Liver (tissue), 9 donors: ENCODE data around the gene BCAT1. TPM values are rescaled to one million over a fixed set of nuclear protein-coding genes. Genes with fewer than 3 reads are reported as not detected.
"Not testable (repeated sequence)": the region's sequence is repeated elsewhere in the genome, so short reads cannot be mapped to it uniquely, and the experiment has no call there.

ENCODE experiments used
- DNase-seq: peaks from one replicate; pipeline ENCODE4 v3.0.0-alpha.2; 2017; ENCODE audit warnings: low spot score
- H3K27ac ChIP-seq, 2 donors: one replicate each; pipeline ENCODE4 v1.7.0; 2013; ENCODE audit warnings: inconsistent platforms in 2 of 2, low read length in 2 of 2, control low read depth in 1 of 2, low read depth in 1 of 2, mild to moderate bottlenecking in 1 of 2
- H3K27me3 ChIP-seq, 4 donors: one replicate each; pipeline versions ENCODE4 v1.6.1 to v1.7.0; 2013; ENCODE audit warnings: low read length in 3 of 4, inconsistent platforms in 1 of 4, mild to moderate bottlenecking in 1 of 4, moderate library complexity in 1 of 4; ENCODE audit not compliant: control insufficient read depth in 4 of 4, insufficient read depth in 4 of 4
- H3K36me3 ChIP-seq, 4 donors: one replicate each; pipeline versions ENCODE4 v1.6.1 to v1.7.0; 2013; ENCODE audit warnings: low read length in 3 of 4, mild to moderate bottlenecking in 3 of 4, low read depth in 1 of 4, moderate library complexity in 1 of 4; ENCODE audit not compliant: control insufficient read depth in 4 of 4, insufficient read depth in 3 of 4
- H3K4me1 ChIP-seq, 4 donors: one replicate each; pipeline versions ENCODE4 v1.6.1 to v1.7.0; 2013; ENCODE audit warnings: low read length in 3 of 4, mild to moderate bottlenecking in 3 of 4, moderate library complexity in 1 of 4; ENCODE audit not compliant: control insufficient read depth in 4 of 4, insufficient read depth in 4 of 4
- H3K4me3 ChIP-seq, 3 donors: one replicate each; pipeline versions ENCODE4 v1.6.1 to v1.7.0; 2013; ENCODE audit warnings: low read length in 3 of 3, control low read depth in 1 of 3, low read depth in 1 of 3, mild to moderate bottlenecking in 1 of 3
- H3K9ac ChIP-seq, 2 donors: one replicate each; pipeline ENCODE4 v1.7.0; 2013; ENCODE audit warnings: low read length in 2 of 2, mild to moderate bottlenecking in 2 of 2, moderate library complexity in 2 of 2, control low read depth in 1 of 2, low read depth in 1 of 2
- H3K9me3 ChIP-seq, 4 donors: one replicate each; pipeline versions ENCODE4 v1.6.1 to v1.7.0; 2013; ENCODE audit warnings: low read length in 3 of 4; ENCODE audit not compliant: control insufficient read depth in 4 of 4
- CTCF ChIP-seq: fragments of 150-350 bp; IDR thresholded peaks from 2 replicates; pipeline ENCODE4 v1.5.1; 2017; ENCODE audit warnings: improper control_type of control experiment, low read depth, low read length; ENCODE audit not compliant: missing input control
- EGR1 ChIP-seq, 2 donors: IDR thresholded peaks; 2 replicates each; pipeline ENCODE4 v1.6.1; 2016 to 2018; ENCODE audit warnings: antibody characterized with exemption in 2 of 2, low read depth in 2 of 2
- FOXA1 ChIP-seq: IDR thresholded peaks from 2 replicates; pipeline ENCODE4 v1.6.1; 2016; ENCODE audit warnings: antibody characterized with exemption
- FOXA2 ChIP-seq: IDR thresholded peaks from 2 replicates; pipeline ENCODE4 v1.6.1; 2016; ENCODE audit warnings: antibody characterized with exemption
- GABPA ChIP-seq, 2 donors: IDR thresholded peaks in 1 of 2; conservative IDR thresholded peaks in 1 of 2; 2 replicates each; pipeline ENCODE4 v1.6.1; 2016; ENCODE audit warnings: antibody characterized with exemption in 2 of 2, mild to moderate bottlenecking in 1 of 2, moderate library complexity in 1 of 2
- HNF4A ChIP-seq, 2 donors: conservative IDR thresholded peaks; 2 replicates each; pipeline ENCODE4 v1.6.1; 2016; ENCODE audit warnings: antibody characterized with exemption in 2 of 2, mild to moderate bottlenecking in 2 of 2
- HNF4G ChIP-seq: IDR thresholded peaks from 2 replicates; pipeline ENCODE4 v1.6.1; 2016; ENCODE audit warnings: antibody characterized with exemption
- JUND ChIP-seq, 2 donors: IDR thresholded peaks; 2 replicates each; pipeline ENCODE4 v1.6.1; 2016; ENCODE audit warnings: antibody characterized with exemption in 2 of 2
- NR2F2 ChIP-seq: IDR thresholded peaks from 2 replicates; pipeline ENCODE4 v1.6.1; 2016; ENCODE audit warnings: antibody characterized with exemption
- RAD21 ChIP-seq, 2 donors: IDR thresholded peaks; 2 replicates each; pipeline ENCODE4 v1.6.1; 2016; ENCODE audit warnings: antibody characterized with exemption in 2 of 2, mild to moderate bottlenecking in 2 of 2
- RXRA ChIP-seq, 2 donors: IDR thresholded peaks; 2 replicates each; pipeline ENCODE4 v1.6.1; 2017 to 2018; ENCODE audit warnings: antibody characterized with exemption in 2 of 2, mild to moderate bottlenecking in 1 of 2
- TAF1 ChIP-seq: conservative IDR thresholded peaks from 2 replicates; pipeline ENCODE4 v1.6.1; 2016; ENCODE audit warnings: antibody characterized with exemption, mild to moderate bottlenecking
- YY1 ChIP-seq: IDR thresholded peaks from 2 replicates; pipeline ENCODE4 v1.6.1; 2016; ENCODE audit warnings: antibody characterized with exemption, mild to moderate bottlenecking
- ZBTB33 ChIP-seq: IDR thresholded peaks from 2 replicates; pipeline ENCODE4 v1.6.1; 2016; ENCODE audit warnings: antibody characterized with exemption
- WGBS: extraction: QIAGEN DNeasy Blood & Tissue Kit; methylation state at CpG from one replicate; pipeline ENCODE4 v1.1.7; 2013; 5-methylcytosine and 5-hydroxymethylcytosine counted together
- polyA plus RNA-seq, 2 donors: library from polyadenylated mRNA; stranded (reverse) in 1 of 2; unstranded in 1 of 2; fragments of 200-250 nt in 1 of 2; fragments of >200 nt in 1 of 2; fragmentation: Nextera tagmentation in 1 of 2; extraction: Ambion mirVana in 1 of 2; gene quantifications; one replicate each; pipeline versions ENCODE4 v1.2.1 to v1.2.3, GENCODE V29; 2013 to 2015
- total RNA-seq, 2 donors: library from RNA; depleted of rRNA; stranded (reverse); fragments of >200 nt; gene quantifications; one replicate each; pipeline ENCODE4 v1.2.3, GENCODE V29; 2014
- TF ChIP-seq, protein P1 (sequence below): IDR thresholded peaks from 2 replicates; pipeline ENCODE4 v1.6.1; 2016; ENCODE audit warnings: antibody characterized with exemption
- TF ChIP-seq, protein P2 (sequence below): IDR thresholded peaks from 2 replicates; pipeline ENCODE4 v1.6.1; 2016; ENCODE audit warnings: antibody characterized with exemption
- donor health status: healthy.
- donor health status: healthy.
- donor health status: healthy.
- donor health status: healthy.
- donor health status: healthy.

The BCAT1 gene
- total and polyA plus RNA-seq, 4 donors = 0.14 to 10.0 (median 0.85) TPM

DNA sequence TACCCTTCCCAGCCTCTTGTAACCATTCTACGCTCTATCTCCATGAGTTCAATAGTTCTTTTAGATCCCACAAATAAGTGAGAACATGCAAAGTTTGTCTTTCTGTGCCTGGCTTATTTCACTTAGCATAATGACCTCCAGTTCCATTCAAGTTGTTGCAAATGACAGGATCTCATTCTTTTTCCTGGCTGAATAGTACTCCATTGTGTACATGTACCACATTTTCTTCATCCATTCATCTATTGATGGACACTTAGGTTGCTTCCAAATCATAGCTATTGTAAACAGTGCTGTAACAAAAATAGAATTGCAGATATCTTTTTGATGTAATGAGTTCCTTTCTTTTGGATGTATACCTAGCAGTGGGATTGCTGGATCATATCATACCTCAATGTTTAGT lies 139.6 kb downstream of the BCAT1 start:
- WGBS = 95% methylated on average over 1 of the region's 1 CpG
- H3K4me3 ChIP-seq, H3K9ac ChIP-seq, H3K4me1 ChIP-seq, H3K27me3 ChIP-seq, H3K36me3 ChIP-seq, DNase-seq, H3K9me3 ChIP-seq, H3K27ac ChIP-seq: not testable (repeated sequence)

DNA sequence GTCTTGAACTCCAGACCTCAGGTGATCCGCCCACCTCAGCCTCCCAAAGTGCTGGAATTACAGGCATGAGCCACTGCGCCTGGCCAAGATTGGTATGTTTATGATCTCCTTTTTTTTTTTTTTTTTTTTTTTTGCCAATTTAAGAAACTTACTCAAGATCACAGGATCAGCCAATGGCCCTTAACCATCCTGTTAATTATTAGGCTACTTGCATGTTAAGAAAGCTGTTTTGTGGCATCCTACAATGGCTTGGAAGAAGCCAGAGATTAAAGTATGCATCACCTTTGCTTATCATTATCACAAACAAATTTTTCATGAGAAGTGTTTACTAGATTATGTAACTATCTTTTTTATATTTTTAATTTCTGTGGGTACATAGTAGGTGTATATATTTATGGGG lies 140.2 kb downstream of the BCAT1 start:
- no peak overlapping the region for H3K9ac ChIP-seq
- no peak for DNase-seq
- H3K36me3 ChIP-seq = no peaks in the 10 kb centered on the region
- WGBS = 92% methylated on average over 2 of the region's 2 CpGs
- H3K4me3 ChIP-seq = no peak overlapping the region
- no peaks in the 10 kb centered on the region for H3K9me3 ChIP-seq
- TF ChIP-seq ZBTB33 = no peak
- no peak for TF ChIP-seq HNF4A (conservative IDR thresholded peaks at IDR 0.05)
- no peak for TF ChIP-seq JUND (IDR thresholded peaks at IDR 0.05)
- no peak for TF ChIP-seq GABPA (IDR thresholded peaks at IDR 0.05 in 1 of 2, conservative IDR thresholded peaks at IDR 0.05 in 1 of 2)
- no peak overlapping the region for H3K27ac ChIP-seq
- H3K27me3 ChIP-seq = no peaks in the 10 kb centered on the region
- no peaks in the 10 kb centered on the region for H3K4me1 ChIP-seq

- H3K4me1 ChIP-seq = no peaks in the 10 kb centered on the region
- no peak for DNase-seq
- no peak for TF ChIP-seq NR2F2
- no peak for TF ChIP-seq JUND (IDR thresholded peaks at IDR 0.05)
- no peak for TF ChIP-seq FOXA2
- TF ChIP-seq FOXA1 = no peak
- TF ChIP-seq GABPA (IDR thresholded peaks at IDR 0.05 in 1 of 2, conservative IDR thresholded peaks at IDR 0.05 in 1 of 2) = no peak
- TF ChIP-seq, protein P1, sequence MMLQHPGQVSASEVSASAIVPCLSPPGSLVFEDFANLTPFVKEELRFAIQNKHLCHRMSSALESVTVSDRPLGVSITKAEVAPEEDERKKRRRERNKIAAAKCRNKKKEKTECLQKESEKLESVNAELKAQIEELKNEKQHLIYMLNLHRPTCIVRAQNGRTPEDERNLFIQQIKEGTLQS = no peak
- TF ChIP-seq ZBTB33 = no peak
- TF ChIP-seq HNF4A (conservative IDR thresholded peaks at IDR 0.05) = no peak
- no peak for TF ChIP-seq CTCF
- TF ChIP-seq RAD21 (IDR thresholded peaks at IDR 0.05) = no peak
- no peak for TF ChIP-seq TAF1
- TF ChIP-seq YY1 = no peak
- TF ChIP-seq, protein P2, sequence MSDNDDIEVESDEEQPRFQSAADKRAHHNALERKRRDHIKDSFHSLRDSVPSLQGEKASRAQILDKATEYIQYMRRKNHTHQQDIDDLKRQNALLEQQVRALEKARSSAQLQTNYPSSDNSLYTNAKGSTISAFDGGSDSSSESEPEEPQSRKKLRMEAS = no peak
- no peak for TF ChIP-seq HNF4G
- TF ChIP-seq RXRA (IDR thresholded peaks at IDR 0.05) = no peak
- no peak for TF ChIP-seq EGR1 (IDR thresholded peaks at IDR 0.05; ENCODE audit: low read depth in 2 of 2)
- H3K36me3 ChIP-seq = no peaks in the 10 kb centered on the region
- H3K4me3 ChIP-seq = no peak overlapping the region
- H3K27me3 ChIP-seq = no peaks in the 10 kb centered on the region
- 78% methylated on average over 2 of the region's 2 CpGs for WGBS
- H3K9ac ChIP-seq = no peak overlapping the region
- no peaks in the 10 kb centered on the region for H3K9me3 ChIP-seq
- H3K27ac ChIP-seq = no peak overlapping the region
These were observed 142.5 kb downstream of the BCAT1 start for GRCh38 chr12:24806386-24806785.
